ENCODE measurements around the gene TMEFF1.

DNA sequence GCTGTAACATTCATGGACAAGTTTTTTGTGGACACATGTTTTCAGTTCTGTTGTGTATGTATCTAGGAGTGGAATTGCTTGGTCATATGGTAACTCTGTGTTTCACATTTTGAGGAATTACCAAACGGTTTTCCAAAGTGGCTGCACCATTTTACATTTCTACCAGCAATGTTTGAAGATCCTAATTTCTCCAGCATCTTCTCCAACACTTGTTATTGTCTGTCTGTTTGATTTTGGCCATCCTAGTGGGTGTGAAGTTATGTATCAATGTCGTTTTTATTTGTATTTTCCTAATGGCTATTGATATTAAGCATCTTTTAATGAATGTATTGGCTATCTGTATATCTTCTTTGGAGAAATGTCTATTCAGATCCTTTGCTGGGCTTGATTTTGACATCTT is 6.9 kb downstream of the TMEFF1 start:
- TF ChIP-seq, protein P1, sequence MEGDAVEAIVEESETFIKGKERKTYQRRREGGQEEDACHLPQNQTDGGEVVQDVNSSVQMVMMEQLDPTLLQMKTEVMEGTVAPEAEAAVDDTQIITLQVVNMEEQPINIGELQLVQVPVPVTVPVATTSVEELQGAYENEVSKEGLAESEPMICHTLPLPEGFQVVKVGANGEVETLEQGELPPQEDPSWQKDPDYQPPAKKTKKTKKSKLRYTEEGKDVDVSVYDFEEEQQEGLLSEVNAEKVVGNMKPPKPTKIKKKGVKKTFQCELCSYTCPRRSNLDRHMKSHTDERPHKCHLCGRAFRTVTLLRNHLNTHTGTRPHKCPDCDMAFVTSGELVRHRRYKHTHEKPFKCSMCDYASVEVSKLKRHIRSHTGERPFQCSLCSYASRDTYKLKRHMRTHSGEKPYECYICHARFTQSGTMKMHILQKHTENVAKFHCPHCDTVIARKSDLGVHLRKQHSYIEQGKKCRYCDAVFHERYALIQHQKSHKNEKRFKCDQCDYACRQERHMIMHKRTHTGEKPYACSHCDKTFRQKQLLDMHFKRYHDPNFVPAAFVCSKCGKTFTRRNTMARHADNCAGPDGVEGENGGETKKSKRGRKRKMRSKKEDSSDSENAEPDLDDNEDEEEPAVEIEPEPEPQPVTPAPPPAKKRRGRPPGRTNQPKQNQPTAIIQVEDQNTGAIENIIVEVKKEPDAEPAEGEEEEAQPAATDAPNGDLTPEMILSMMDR (IDR thresholded peaks at IDR 0.05), result no peak
- no peak for TF ChIP-seq POLR2A (IDR thresholded peaks at IDR 0.05)

Data from thyroid gland (tissue), 4 donors.